GM18868 (cell line): ENCODE data around the gene SNTG2.

Source experiments
- ATAC-seq: cut with Tn5 transposase; IDR thresholded peaks from one replicate; pipeline ENCODE4 v1.9.1; 2021; ENCODE audit warnings: mild to moderate bottlenecking, moderate library complexity; ENCODE audit not compliant: unreplicated experiment

SNTG2 gene

DNA sequence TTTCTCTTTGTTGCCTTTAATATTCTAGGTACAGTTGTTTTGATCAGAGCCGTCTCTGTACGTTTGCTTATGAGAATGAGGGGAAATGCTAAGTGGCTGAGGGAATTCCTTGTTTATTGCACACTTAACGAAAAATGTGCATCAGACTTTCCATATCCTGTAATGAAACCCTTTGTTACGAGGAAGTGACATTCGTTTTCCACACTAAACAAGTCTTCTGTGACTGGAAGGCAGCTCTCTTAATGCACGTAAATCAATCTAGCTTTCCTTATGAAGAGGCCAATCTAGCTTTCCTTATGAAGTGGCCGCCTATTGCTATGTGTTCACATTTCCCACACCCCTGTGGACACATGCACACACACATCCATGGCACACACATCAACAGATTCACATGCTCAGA is 186.2 kb downstream of the SNTG2 start:
- ATAC-seq = no peak

DNA sequence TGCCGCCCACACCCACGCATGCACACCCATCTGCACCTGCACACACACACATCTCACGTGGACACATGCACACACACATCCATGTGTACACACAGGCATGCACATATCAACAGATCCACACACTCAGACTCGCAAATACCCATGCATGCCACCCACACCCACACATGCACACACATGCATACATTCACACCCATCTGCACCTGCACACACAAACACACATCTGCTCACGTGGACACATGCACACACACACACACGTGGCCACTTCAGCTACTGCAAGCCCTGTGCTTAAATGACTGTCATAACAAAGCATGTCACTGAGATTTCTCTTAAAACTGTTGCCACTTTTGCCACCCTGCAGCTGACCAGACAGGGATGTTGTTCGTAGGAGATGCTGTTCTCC is 186.6 kb downstream of the SNTG2 start:
- no peak for ATAC-seq

DNA sequence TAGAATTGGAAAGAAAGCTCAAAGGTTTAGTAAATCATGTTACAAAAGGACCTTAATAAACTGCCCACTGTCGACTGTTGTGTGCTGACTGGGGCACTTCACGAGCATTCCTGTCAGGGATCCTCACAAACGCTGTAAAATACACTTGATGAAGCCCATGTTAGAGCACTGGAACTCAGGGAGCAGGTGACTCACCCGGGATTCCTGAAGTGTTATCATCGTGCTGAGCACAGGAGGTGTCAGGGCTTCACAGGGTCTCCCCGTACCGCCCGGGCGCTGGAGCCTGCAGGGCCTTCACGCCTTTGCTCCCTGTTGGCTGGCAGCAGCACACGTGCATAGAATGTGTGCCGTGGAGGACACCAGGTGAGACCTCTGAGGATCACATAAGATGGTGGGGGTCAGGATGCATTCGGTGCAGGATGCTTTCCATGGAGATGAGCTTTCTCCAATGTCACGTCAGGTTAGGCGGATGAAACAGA is 187.3 kb downstream of the SNTG2 start:
- no peak for ATAC-seq

DNA sequence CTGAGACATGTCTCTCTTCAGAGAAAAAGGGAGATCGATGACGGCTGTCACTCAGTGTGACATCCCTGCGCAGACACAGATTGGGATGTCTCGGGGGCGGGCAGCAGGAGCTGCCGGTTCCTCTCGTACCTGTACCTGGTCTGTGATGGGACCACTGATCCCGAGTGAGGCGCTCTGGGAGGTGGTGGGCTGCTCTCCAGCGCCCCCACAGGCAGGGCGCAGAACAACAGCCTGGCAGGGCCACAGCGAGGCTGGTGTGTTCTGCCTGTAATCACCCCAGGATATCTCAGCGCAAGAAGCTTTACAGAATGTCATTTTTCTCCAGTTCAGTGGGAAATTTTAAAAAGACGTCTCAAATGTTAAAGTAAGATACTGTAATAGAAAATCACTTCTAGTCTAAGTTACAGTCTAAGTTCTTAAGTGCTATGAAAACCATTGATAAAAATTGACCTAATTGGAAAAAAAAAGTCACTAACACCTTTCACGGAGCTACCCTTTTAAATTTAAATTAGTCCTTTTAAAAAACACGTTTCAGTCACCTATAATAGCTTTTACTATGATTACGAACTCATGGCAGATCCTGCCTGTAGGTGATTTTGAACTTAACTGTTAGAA is 189.8 kb downstream of the SNTG2 start:
- ATAC-seq = peak; percentile 77

DNA sequence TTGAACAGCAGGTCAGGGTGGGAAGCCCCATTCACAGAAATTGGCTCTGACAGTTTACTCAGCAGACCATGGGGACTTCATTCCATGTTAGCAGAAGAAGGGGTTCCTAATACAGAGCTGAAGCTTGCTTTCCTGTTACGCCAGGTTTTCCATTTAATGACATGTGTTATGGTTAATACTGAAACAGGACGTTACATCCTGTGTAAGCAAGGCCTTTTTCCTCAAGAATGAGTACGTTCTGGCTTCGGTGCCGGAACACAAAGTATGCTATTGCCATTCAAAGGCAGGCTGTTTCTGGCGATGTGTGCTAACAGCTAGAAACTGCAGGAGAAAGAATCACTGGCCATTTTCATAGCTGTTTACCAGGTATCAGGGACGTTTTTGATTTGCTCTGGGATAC is 190.4 kb downstream of the SNTG2 start:
- ATAC-seq = no peak

DNA sequence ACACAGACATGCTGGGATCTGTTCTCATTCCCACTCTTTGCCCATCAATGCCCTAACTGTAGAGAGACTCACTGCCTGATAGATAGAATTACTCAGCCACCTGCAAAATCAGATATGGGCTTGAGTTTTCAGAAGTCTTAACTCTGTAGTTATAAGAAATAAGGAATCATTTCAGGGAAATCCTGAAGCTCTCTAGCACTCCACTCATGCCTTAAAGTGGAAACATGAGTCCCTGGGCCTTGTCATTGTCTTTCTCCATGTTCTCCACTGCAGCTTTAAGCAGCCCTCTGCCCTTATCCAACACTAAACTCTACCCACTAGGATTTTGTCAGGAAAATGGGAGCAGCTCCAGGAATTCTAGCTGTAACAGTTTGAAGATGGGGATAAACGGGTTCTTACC is 192.5 kb downstream of the SNTG2 start:
- ATAC-seq = no peak

DNA sequence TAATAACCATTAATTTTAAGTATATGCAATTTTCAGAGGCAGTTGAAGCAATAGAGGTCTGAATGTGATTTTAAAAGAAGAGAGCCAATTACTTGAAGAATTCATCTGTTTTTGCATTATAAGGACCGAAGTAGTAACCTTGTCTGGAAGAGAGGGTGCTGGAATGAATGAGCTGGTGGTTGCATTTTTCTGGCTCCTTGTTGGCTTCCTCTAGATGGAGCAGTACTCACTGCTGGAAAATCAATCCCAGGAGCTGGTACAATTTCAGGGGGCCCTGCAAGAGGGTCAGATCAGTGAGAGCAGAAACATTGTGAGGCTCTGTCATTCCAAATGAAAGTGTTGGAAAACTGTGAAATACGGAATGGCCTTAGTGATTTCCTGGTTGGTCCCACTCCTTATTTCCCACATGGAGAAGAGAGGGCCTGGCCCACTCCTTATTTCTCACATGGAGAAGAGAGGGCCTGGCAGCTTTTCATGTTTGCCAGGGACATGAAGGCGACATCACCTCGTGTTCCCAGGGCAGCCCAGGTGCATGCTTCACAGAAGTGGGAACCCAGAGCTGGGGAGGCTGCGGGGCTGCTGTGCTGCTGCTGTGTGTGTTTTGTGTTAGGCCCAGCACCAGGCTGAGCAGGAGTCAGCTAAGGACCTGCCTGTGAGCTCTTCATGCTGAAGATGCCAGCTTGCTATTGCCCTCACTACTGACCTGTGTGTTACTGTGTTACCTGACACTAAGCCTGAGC is 197.4 kb downstream of the SNTG2 start:
- ATAC-seq = no peak

DNA sequence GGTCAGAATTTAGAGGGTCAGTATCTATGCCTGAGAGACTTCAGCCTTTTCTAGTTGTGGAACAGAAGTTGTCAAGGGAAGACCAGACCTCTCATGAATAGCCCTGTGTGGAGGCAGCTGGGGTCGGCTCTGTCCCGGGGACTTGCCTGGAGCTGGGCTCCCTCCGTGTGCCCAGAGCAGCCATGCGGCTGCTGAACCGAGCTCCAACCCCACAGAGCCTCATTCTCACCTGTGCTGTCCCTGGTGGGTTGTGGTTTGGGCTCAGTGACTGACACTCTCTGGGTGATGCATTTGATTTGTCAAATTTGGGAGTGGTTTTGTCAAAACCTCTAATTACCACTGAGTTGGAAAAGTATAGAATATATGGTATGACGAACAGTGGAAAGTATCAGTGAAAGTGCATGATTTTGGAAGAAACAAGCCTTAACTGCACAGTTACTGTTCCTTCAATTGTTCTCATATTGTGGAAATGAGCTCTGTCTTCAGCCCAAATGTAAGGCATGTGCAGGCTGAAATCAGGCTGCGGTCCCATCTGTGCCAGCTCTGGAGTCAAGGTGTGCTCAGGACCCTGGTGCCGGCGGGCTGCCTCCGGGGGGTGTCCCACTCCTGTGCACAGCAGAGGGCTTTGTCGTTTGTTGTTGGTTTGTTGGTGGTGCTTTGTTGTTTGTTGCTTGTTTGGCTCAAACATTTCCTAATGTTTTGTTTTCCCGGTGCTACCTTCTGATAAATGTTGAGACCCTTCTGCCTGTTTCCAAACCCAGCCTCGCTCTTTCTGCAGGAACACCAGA is 200.3 kb downstream of the SNTG2 start:
- ATAC-seq = no peak

DNA sequence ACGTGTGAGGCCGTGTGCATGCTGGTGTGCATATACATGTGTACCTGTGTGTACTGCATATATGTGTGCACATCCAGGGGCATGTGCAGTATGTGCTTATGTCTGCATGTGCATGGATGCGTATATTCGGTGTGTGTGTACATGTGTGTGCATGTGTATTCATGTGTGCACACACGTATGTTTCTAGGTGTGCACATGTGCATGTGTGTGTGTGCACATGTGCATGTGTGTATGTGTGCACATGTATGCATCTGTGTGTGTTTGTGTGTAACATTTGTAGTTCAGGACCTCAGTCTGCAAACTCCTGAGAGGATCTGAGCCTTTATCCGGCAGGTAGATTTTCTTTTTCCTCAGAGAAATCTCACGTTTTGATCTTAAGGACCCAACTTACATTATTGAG is 201.7 kb downstream of the SNTG2 start:
- no peak for ATAC-seq

DNA sequence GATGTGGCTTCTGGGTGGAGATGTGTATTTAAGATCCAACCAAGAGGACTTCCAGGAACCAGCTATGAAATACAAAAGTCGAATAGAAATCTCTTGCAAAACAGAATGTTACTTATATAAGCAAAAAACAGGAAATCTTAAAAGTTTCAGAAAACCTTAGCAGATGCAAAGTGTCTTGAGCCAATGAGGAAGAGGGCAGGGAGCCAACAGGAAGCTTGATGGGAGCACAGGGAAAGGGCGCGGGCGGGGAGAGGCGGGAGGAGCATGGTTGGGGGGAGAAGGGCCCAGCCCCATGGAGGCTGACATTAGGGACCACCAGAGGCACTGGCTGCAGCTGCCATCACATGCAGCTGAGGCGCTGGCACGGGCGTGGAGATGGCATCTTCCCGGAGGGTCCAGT is 203.3 kb downstream of the SNTG2 start:
- no peak for ATAC-seq

DNA sequence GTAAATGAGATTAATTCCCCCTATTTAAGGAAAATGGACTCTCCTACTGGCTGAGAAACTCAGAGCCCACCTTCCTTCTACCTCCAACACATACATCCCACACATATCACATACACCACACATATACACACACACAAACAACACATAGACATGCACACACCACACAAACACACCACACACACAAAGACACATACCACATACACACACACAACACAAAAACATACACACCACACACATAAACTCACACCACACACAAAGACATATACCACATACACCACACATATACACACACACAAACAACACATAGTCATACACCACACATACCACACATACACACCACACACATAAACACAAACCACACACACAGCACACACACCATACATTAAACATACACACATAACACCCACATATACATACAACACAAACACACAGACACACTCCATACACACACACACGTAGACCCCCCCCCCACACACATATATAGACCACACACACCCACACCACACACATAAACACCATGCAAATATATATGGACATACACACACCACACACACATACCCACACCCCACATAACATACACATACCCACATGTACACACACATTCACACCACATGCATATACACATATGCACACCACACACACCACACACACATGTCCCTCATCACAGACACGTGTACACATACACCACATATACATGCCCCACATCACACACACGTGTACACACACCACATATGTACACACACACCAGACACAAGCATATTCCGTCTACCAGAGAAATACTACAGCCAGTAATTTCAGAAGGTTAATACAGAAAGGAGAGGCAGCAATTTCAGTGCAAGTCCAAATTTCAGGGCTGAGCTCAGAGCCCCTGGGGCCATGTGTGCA is 204.3 kb downstream of the SNTG2 start:
- ATAC-seq = no peak

DNA sequence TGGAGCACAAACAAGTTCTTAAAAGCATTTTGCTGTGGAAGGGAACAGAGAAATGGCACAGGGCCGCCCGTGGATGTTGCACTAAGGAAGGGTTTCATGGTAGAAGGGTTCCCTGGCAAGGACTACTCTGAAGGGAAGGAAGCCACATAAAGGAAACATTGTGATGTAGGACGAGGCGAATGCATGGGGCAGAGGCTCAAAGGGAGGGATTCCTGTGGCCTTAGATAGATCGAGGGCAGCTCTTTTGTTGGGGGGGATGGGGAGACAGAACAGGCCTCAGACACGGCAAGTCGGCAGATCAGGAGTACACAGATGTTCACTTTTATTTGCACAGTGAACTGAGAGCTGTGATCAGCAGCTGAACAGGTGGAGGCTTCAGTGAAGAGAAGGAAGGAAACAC is 205.4 kb downstream of the SNTG2 start:
- ATAC-seq = no peak

DNA sequence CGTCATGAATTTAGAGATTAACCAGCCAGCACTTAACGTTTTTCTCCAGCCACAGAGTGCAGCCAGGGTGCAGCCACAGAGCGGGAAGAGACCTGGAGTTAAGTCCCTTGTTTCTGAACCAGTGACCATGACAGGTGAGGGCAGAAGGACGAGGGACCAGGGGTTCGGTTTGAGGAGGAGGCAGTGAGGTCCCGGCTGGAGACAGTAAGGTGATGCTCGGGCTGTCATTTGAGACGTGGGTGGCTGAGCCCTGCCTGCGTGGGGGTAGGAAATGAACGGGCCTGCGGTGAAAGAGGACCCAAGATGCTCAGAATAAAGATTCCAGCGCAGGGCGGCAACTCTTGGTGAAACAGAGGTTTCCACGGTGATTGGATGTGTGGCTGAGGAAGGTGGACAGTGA is 205.9 kb downstream of the SNTG2 start:
- ATAC-seq = no peak

DNA sequence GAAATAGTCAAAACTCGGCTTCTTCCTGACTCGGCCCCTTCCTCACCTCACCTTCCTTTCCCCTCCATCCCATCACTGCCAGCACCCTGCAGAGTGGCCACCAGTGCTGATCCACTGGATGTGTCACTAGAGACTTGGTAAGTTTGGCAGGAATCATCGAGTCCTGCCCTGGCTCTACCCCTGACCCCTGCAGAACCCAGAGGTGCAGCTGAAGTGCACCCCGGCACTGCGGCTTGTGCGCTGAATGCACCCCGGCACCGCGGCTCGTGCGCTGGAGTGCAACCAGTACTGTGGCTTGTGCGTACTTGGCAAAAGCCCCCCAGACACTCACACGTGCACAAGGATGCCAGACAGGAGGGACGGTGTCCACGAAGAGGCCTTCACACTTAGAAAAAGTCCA is 206.5 kb downstream of the SNTG2 start:
- ATAC-seq = no peak

DNA sequence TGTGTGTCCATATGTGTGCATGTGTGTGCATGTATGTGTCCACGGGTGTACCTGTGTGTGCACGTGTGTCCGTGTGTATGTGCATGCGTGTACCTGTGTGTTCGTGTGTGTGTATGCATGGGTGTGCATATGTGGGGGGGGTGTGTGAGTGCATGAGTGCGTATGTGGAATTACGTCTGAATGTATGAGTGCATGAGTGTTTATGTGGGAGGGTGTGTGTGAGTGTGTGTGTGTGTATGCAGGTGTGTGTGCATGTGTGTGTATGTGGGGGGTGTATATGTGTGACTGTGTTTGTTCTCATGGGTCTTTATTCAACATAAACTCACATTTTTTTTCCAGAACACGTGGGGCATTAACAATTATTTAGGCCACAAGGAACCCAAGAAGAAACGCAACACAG is 208.4 kb downstream of the SNTG2 start:
- no peak for ATAC-seq

DNA sequence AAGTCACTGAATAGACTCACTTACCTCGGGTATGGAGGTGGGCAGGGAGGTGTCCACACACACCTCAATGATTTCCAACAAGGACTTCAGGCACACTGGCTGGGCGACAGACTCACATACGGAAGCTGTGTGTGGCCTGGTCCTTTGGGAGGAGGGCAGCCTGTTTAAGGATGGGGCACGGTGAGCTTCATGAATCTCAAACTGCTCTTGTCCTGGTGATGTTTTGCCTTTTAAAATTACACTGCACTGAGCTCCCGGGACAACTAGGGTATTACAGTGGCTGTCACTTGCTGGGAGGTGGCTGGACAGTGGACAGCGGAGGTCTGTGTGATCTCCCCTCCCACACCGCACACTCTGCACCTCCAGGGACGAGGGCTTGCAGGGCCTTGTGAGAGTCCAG is 211.6 kb downstream of the SNTG2 start:
- ATAC-seq = no peak

DNA sequence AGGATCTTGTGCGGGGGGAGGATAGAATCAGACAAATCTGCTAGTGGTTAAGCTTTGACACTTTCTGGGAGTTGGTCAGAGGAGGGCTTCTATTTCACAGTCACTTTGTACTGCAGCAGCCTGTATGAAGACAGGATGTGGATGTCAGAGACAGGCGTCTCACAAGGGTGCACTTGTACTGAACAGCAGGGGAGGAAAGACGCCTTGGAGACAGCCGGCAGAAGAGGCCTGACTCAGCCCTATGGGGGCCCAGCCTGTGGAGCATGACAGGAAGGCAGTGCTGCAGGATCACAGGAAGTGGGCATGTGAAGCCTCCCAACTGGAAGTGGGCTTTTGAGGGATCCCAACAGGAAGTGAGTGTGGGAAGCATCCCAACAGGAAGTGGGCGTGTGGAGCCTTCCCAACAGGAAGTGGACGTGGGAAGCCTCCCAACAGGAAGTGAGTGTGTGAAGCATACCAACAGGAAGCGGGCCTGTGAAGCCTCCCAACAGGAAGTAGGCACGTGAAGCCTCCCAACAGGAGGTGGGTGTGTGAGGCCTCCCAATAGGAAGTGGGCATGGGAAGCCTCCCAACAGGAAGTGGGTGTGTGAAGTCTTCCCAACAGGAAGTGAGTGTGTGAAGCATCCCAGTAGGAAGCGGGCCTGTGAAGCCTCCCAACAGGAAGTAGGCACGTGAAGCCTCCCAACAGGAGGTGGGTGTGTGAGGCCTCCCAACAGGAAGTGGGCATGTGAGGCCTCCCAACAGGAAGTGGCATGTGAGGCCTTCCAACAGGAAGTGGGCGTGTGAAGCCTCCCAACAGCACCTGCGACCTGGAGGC is 212.3 kb downstream of the SNTG2 start:
- ATAC-seq = no peak

DNA sequence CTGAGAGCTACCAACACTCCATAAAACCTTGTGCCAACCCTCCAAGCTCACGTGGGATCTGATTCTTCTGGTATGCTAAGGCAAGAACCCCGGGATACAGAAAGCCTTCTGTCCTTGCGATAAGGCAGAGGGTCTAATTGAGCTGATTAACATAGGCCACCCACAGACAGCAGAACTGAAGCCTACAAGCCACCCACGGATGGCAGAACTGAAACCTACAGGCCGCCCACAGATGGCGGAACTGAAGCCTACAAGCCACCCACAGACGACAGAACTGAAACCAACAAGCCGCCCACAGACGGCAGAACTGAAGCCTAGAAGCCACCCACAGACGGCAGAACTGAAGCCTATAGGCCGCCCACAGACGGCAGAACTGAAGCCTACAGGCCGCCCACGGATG is 216.3 kb downstream of the SNTG2 start:
- ATAC-seq = no peak

DNA sequence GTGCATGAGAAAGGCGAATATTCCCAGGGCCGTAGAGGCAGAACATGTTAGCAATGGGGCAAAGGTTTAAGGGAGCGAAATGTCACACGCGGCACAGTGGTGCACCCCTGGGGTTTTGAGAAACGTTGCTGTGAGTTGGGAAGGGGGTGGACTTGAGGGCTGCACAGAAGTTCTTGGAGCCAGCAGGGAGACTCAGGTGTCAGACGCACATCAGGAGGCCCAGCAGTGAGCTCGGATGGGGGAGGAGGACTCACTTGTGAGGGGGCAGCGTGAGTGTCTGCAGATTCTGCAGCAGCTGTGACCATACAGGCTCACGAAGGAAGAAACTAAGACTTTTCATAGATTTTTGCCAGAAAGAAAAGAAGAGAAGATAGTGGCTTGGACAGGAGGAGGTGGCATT is 218.2 kb downstream of the SNTG2 start:
- ATAC-seq = no peak

DNA sequence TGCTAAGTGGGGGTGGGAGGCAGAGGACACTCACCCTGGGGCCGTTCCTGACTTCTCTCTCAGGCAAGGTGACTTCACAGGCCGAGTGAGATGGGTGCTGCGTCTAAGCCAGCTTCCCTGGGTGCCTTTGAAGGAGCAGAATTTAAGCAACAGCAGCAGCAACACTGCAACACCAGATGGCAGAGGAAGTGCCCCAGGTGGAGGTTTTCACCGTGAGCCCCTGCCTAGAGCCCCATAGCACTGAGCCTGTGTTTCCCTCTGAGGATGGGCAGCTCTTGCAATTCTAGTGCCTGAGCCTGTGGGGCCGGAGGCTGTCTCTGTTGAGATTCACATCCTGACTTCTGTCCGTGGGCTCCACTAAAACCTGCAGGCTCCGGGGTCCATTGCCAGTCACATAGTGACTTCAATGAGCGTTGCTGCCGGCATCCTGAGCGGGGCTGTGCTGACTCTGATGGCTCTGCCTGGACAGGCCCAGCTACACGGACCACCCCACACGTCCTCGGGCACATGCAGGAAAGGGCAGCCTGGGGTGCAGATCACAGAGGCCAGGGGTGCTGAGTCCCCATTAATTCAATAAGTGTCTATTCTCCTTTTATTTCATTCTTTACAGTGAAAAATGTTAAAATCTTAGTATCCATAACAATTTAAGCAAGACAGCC is 218.8 kb downstream of the SNTG2 start:
- no peak for ATAC-seq
